Tibial nerve (tissue), 4 donors: Measurements from ENCODE around the gene UGT1A5.

ENCODE experiments used
- EP300 ChIP-seq, 2 donors: sonication (generic); formaldehyde crosslinking; IDR thresholded peaks; one replicate each; pipeline ENCODE4 v1.6.1; 2017; ENCODE audit warnings: antibody characterized with exemption in 2 of 2, mild to moderate bottlenecking in 1 of 2
- TF ChIP-seq, protein P1 (sequence below), 5 experiments: fragments of 200-600 bp in 3 of 5; fragments of 450-650 bp in 2 of 5; sonication (generic) in 3 of 5; IDR thresholded peaks; one replicate each; pipeline ENCODE4 v1.5.1; 2016 to 2019; ENCODE audit warnings: antibody characterized with exemption in 5 of 5, mild to moderate bottlenecking in 3 of 5, moderate library complexity in 2 of 5

DNA sequence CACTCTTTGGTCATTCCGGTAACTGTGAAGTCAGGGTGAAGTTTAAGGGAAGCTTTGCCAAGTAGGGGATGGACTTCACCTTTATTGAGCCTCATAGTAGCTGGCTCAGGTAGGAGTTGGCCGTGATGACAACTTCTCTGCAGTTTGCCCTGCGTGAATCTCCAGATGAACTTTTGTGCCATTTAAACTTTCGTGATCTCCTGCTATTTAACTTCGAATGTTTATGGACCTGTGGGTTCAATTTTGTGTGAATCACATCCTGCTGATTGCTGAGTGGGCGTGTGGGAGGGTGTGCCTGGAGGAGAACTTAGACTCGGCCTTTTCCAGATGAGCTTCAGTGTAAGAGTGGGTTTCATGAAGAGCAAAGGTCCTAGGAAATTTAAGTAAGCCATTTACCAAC is 51.6 kb downstream of the UGT1A5 start:
- TF ChIP-seq, protein P1, sequence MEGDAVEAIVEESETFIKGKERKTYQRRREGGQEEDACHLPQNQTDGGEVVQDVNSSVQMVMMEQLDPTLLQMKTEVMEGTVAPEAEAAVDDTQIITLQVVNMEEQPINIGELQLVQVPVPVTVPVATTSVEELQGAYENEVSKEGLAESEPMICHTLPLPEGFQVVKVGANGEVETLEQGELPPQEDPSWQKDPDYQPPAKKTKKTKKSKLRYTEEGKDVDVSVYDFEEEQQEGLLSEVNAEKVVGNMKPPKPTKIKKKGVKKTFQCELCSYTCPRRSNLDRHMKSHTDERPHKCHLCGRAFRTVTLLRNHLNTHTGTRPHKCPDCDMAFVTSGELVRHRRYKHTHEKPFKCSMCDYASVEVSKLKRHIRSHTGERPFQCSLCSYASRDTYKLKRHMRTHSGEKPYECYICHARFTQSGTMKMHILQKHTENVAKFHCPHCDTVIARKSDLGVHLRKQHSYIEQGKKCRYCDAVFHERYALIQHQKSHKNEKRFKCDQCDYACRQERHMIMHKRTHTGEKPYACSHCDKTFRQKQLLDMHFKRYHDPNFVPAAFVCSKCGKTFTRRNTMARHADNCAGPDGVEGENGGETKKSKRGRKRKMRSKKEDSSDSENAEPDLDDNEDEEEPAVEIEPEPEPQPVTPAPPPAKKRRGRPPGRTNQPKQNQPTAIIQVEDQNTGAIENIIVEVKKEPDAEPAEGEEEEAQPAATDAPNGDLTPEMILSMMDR (IDR thresholded peaks at IDR 0.05): no peak
- TF ChIP-seq EP300 (IDR thresholded peaks at IDR 0.05): no peak
